Vagina (tissue), 2 donors: Measurements from ENCODE around the gene HAUS6. TPM values are rescaled to one million over a fixed set of nuclear protein-coding genes. Genes with fewer than 3 reads are reported as not detected.

ENCODE experiments used
- DNase-seq, 2 donors: peaks; one replicate each; pipeline ENCODE4 v3.0.0-alpha.2; 2017; ENCODE audit errors: extremely low spot score in 2 of 2
- H3K27ac ChIP-seq: fragments of 200-600 bp; sonication (generic); one replicate; pipeline ENCODE4 v1.5.1; 2019
- H3K27me3 ChIP-seq: fragments of 200-600 bp; sonication (generic); one replicate; pipeline ENCODE4 v1.5.1; 2019
- H3K36me3 ChIP-seq, 2 donors: fragments of 200-600 bp; sonication (generic); one replicate each; pipeline ENCODE4 v1.5.1; 2017 to 2019
- H3K4me1 ChIP-seq: fragments of 200-600 bp; sonication (generic); one replicate; pipeline ENCODE4 v1.5.1; 2019
- H3K4me3 ChIP-seq, 2 donors: fragments of 200-600 bp; sonication (generic); 1 replicate in 1 of 2; 2 replicates in 1 of 2; pipeline ENCODE4 v1.5.1; 2016 to 2019
- H3K9me3 ChIP-seq: fragments of 200-600 bp; sonication (generic); one replicate; pipeline ENCODE4 v1.5.1; 2019
- POLR2A ChIP-seq, 2 donors: fragments of 450-650 bp; IDR thresholded peaks; one replicate each; pipeline ENCODE4 v1.6.1; 2017; ENCODE audit warnings: antibody characterized with exemption in 2 of 2, mild to moderate bottlenecking in 2 of 2, moderate library complexity in 2 of 2
- POLR2AphosphoS5 ChIP-seq, 2 donors: sonication (generic); formaldehyde crosslinking; IDR thresholded peaks; one replicate each; pipeline ENCODE4 v1.9.0; 2017; ENCODE audit warnings: antibody characterized with exemption in 2 of 2, mild to moderate bottlenecking in 2 of 2, low read depth in 1 of 2; ENCODE audit not compliant: insufficient read depth in 1 of 2
- intact Hi-C: fragments of 100-400 bp; cut with DNase I; formaldehyde crosslinking; loops from one replicate; pipeline ENCODE4 v1.15.1; 2023
- total RNA-seq: library from RNA; depleted of rRNA; stranded (reverse); fragments of >200 nt; gene quantifications from one replicate; pipeline ENCODE4 v1.2.3, GENCODE V29; 2016
- TF ChIP-seq, protein P1 (sequence below), 3 experiments: fragments of 450-650 bp in 2 of 3; fragments of 200-600 bp in 1 of 3; sonication (generic) in 1 of 3; IDR thresholded peaks; one replicate each; pipeline ENCODE4 v1.5.1; 2017 to 2019; ENCODE audit warnings: antibody characterized with exemption in 3 of 3, mild to moderate bottlenecking in 2 of 3, moderate library complexity in 2 of 3

Gene HAUS6
- total RNA-seq, 1 donor from 2014 or later, result 7.1 TPM

DNA sequence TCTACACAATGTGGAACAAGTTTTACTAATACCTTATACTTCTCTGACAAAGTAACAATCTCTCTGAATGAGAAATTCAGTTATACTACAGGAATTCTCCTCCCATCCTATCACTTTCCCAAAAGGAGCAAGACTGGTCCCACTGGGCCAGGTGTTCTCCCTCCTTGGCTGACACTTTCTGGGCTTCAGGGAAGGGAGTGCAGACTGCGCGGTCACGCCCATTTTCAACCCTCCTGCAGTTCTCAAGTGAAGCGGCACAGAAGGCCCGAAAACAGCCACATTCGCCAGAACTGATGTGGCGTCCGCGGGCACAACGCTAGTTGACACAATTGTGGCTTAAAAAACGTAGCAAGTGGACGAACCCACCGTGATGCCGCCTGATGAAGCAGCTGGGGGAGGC is 70.3 kb downstream of the HAUS6 start:
- no peak overlapping the region for H3K4me3 ChIP-seq
- intact Hi-C loops, result no loop called here
- TF ChIP-seq POLR2AphosphoS5 (IDR thresholded peaks at IDR 0.05; ENCODE audit: insufficient read depth in 1 of 2, low read depth in 1 of 2) (no peak), POLR2A (IDR thresholded peaks at IDR 0.05) (no peak)
- TF ChIP-seq, protein P1, sequence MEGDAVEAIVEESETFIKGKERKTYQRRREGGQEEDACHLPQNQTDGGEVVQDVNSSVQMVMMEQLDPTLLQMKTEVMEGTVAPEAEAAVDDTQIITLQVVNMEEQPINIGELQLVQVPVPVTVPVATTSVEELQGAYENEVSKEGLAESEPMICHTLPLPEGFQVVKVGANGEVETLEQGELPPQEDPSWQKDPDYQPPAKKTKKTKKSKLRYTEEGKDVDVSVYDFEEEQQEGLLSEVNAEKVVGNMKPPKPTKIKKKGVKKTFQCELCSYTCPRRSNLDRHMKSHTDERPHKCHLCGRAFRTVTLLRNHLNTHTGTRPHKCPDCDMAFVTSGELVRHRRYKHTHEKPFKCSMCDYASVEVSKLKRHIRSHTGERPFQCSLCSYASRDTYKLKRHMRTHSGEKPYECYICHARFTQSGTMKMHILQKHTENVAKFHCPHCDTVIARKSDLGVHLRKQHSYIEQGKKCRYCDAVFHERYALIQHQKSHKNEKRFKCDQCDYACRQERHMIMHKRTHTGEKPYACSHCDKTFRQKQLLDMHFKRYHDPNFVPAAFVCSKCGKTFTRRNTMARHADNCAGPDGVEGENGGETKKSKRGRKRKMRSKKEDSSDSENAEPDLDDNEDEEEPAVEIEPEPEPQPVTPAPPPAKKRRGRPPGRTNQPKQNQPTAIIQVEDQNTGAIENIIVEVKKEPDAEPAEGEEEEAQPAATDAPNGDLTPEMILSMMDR (IDR thresholded peaks at IDR 0.05), result no peak
- H3K36me3 ChIP-seq, result no peaks in the 10 kb centered on the region
- no peak for DNase-seq
- no peaks in the 10 kb centered on the region for H3K4me1 ChIP-seq
- no peaks in the 10 kb centered on the region for H3K27me3 ChIP-seq
- no peak overlapping the region for H3K27ac ChIP-seq
- H3K9me3 ChIP-seq, result no peaks in the 10 kb centered on the region

DNA sequence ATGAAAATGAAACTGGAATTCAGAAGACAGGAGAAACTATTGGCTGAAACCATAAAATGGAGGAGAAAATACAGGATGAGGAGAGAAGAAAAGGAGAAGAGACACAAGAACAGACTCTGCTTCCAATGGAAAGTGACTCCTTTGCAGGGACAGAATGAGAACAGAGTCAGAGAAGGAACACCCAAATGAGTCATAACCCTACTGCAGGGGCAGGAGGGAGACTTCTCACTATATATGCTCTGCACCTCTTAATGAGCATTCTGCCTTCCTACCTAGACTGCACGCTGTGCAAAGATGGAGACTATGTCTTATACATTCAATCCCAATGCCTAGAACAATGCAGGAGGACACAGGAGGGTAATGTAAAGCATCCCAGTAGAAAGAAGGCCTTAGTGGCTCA is 71.8 kb downstream of the HAUS6 start:
- Histone ChIP-seq H3K4me1 (no peaks in the 10 kb centered on the region), H3K36me3 (no peaks in the 10 kb centered on the region), H3K27ac (no peak overlapping the region), H3K27me3 (no peaks in the 10 kb centered on the region), H3K4me3 (no peak overlapping the region), H3K9me3 (no peaks in the 10 kb centered on the region)
- intact Hi-C loops, result no loop called here
- no peak for DNase-seq
- TF ChIP-seq, protein P1 (IDR thresholded peaks at IDR 0.05), result no peak
- TF ChIP-seq POLR2A (IDR thresholded peaks at IDR 0.05), result no peak
- no peak for TF ChIP-seq POLR2AphosphoS5 (IDR thresholded peaks at IDR 0.05; ENCODE audit: insufficient read depth in 1 of 2, low read depth in 1 of 2)

DNA sequence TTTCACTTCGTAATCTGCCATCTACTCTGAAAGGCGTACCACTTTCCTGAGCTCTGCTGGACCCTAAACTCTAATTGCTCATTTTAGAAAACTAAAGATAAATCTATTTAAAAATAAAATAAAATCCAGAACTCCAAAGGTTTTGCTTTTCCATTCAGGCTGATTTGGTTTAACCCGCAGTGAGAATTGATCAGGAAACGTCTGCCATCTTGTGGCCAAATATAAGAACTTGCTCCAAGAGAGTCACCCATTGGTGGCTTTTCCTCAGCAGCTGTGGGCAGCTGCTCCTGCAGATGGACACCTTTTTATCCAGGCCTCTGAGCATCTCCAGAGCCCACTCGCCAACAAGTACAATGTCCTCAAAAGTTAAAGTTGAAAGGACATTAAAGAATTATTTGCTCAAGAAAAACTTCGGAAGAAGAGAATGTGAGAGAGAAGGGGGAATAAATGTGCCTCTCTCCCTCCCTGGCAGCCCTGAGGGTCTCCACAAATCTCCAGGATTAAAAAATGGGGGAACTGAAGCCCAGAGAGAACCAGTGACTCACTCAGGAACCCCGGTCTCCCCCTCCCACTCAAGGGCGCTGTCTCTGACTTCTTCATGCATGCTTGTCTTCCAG is 73.8 kb downstream of the HAUS6 start:
- H3K27ac ChIP-seq, result no peak overlapping the region
- DNase-seq, result no peak

DNA sequence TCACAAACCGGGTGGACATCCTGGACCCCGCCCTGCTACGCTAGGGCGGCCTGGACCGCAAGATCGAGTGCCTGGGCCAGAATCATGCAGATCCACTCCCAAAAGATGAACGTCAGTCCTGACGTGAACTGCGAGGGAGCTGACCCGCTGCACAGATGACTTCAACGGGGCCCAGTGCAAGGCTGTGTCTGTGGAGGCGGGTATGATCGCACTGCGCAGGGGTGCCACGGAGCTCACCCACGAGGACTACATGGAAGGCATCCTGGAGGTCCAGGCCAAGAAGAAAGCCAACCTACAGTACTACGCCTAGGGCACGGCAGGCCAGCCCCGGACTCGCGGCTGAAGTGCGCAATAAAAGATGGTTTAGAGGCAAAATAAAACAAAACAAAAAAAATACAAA is 74.9 kb downstream of the HAUS6 start:
- TF ChIP-seq POLR2A (IDR thresholded peaks at IDR 0.05) (no peak), POLR2AphosphoS5 (IDR thresholded peaks at IDR 0.05; ENCODE audit: insufficient read depth in 1 of 2, low read depth in 1 of 2) (no peak)
- TF ChIP-seq, protein P1 (IDR thresholded peaks at IDR 0.05), result no peak
- Histone ChIP-seq H3K27me3 (no peaks in the 10 kb centered on the region), H3K4me1 (peaks cover under 1% of the 10 kb centered on the region), H3K4me3 (no peak overlapping the region), H3K27ac (no peak overlapping the region), H3K36me3 (no peaks in the 10 kb centered on the region), H3K9me3 (no peaks in the 10 kb centered on the region)
- intact Hi-C loops, result no loop called here
- DNase-seq, result no peak

More for the DNA sequence above, 73.8 kb downstream of the HAUS6 start:
- H3K4me3 ChIP-seq, result no peak overlapping the region
- no peaks in the 10 kb centered on the region for H3K9me3 ChIP-seq
- TF ChIP-seq, protein P1 (IDR thresholded peaks at IDR 0.05), result peak; percentile 42 to 87 (median 72)
- TF ChIP-seq POLR2A (IDR thresholded peaks at IDR 0.05), result no peak
- TF ChIP-seq POLR2AphosphoS5 (IDR thresholded peaks at IDR 0.05; ENCODE audit: insufficient read depth in 1 of 2, low read depth in 1 of 2), result peak in 1 of 2 donors; percentile 18
- H3K36me3 ChIP-seq, result no peaks in the 10 kb centered on the region
- H3K27me3 ChIP-seq, result no peaks in the 10 kb centered on the region
- intact Hi-C loops, result no loop called here
- no peaks in the 10 kb centered on the region for H3K4me1 ChIP-seq

DNA sequence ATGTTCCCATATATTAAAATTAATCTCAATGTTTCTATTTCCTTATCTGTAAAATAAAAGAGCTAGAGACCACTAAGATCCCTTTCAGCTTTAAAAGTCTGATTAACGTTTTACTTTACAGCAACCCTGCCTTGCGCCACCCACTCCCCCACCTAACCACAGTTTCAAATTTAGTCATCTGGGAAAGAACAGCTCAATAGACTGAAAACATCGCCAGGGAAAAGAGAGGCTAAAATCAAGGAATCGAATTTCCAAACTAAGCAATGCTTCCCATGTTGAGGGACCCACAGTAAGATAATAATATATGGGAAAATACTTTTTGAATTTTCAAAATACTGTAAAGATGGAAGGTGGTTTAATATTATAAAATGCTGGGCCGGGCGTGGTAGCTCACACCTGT is 76.3 kb downstream of the HAUS6 start:
- DNase-seq, result no peak
- H3K9me3 ChIP-seq, result no peaks in the 10 kb centered on the region
- H3K27ac ChIP-seq, result no peak overlapping the region
- H3K27me3 ChIP-seq, result no peaks in the 10 kb centered on the region
- TF ChIP-seq POLR2AphosphoS5 (IDR thresholded peaks at IDR 0.05; ENCODE audit: insufficient read depth in 1 of 2, low read depth in 1 of 2) (no peak), POLR2A (IDR thresholded peaks at IDR 0.05) (no peak)
- TF ChIP-seq, protein P1 (IDR thresholded peaks at IDR 0.05), result no peak
- H3K36me3 ChIP-seq, result no peaks in the 10 kb centered on the region
- intact Hi-C loops, result no loop called here
- no peak overlapping the region for H3K4me3 ChIP-seq
- H3K4me1 ChIP-seq, result peaks cover 5% of the 10 kb centered on the region
